GM18507 (cell line): Measurements from ENCODE around the gene DYNLRB1.
A peak's percentile ranks its signal among the peaks of the same experiment; 100 is the strongest.

Experiments
- DNase-seq: peaks from one replicate; pipeline ENCODE4 v3.0.0; 2011; ENCODE audit warnings: low read depth; ENCODE audit not compliant: insufficient read length; ENCODE audit errors: extremely low spot score
- FAIRE-seq: peaks from 2 replicates; lab custom pipeline; 2011; peaks lifted over from hg19 to GRCh38; lab: Jason Lieb, UNC

DYNLRB1 gene

GRCh38 chr20:34547844-34548613 lies 31.8 kb downstream of the DYNLRB1 start:
- FAIRE-seq: no peak
- no peak for DNase-seq

DNA sequence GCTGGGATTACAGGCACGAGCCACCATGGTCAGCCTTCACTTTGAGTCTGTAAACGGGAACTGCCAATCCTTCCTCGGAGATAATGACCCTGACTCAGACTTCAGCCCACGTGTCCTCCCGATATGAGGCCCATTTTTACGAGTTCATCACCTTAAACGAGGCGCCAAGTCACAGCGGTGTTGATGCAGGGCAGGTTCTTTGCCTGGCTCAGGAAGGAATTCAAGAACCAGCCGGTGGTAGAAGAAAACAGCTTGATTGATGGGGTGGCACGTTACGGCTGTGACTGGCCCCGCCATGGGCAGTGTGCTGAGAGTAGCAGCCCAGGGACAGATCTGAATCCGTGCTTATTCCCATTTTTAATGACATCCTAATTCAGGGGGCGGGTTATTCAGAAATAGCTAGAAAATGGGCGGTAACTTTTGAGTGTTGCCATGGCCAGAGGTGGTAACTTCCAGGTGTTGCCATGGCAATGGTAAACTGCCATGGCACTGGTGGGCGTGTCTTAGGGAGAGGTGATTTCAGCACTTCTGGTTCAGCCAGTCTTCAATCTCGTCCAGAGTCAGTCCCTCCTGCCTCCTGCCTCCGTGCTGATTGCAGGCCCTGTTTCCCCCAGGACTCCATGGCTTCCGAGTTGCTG lies 33.2 kb downstream of the DYNLRB1 start:
- DNase-seq (no peak), FAIRE-seq (no peak)

GRCh38 chr20:34549929-34550305 lies 33.7 kb downstream of the DYNLRB1 start:
- DNase-seq (no peak), FAIRE-seq (no peak)

GRCh38 chr20:34552569-34552968 lies 36.3 kb downstream of the DYNLRB1 start:
- no peak for DNase-seq
- FAIRE-seq: no peak

GRCh38 chr20:34553366-34553867 lies 37.2 kb downstream of the DYNLRB1 start:
- DNase-seq: no peak
- no peak for FAIRE-seq

GRCh38 chr20:34557936-34558319 lies 41.7 kb downstream of the DYNLRB1 start:
- FAIRE-seq (peak; percentile 29), DNase-seq (no peak)

- FAIRE-seq: peak; percentile 48
- DNase-seq: peak; percentile 81
These were observed 42.3 kb downstream of the DYNLRB1 start, which contains the start of gene MAP1LC3A for GRCh38 chr20:34558320-34559218. Gene MAP1LC3A (plus strand): TSS chr20:34558718. CDS start chr20:34558869, 151 bp downstream.

- FAIRE-seq: no peak
These were observed 43.3 kb downstream of the DYNLRB1 start for GRCh38 chr20:34559311-34560140.

DNA sequence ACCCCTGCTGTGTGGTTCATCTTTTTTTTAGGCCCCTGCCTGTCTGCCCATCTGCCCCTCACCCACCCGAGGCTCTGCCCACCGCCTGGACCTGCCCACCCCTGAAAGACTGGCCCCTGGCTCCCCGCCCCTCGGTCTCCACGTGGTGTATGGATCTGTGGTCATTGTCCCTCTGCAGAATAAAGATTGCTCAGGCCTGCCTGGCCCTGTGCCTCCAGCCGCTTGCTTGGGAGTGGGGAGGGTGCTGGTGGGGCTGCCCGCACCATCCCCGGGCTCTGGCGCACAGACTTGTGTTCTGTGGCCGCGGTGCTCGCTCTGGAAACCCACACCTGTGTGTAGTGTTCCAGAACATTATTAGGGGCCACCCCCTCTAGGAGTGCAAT lies 43.9 kb downstream of the DYNLRB1 start:
- FAIRE-seq: no peak
- DNase-seq: no peak

More at GRCh38 chr20:34559311-34560140, 43.3 kb downstream of the DYNLRB1 start:
- DNase-seq: no peak

- DNase-seq: no peak
- FAIRE-seq: no peak
These were observed 44.4 kb downstream of the DYNLRB1 start for GRCh38 chr20:34560614-34561013.

DNA sequence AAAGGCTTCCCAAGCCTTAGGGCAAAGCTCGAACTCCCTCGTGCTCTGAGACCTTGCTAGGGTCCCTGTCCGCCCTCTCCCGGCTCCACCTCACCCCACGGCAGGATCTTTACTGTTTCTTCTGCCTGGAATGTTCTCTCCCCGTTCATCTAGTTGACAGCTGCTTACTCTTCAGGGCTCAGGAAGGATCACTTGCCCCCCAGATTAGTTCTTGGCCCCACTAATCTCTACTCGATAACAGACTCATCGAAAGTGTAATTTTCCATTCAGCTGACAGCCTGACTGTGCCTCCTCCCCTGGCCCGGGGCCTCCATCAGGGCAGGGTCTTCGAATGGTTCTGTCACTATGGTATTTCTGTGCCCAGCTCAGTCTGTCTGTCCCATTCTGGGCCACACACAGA lies 45.4 kb downstream of the DYNLRB1 start:
- no peak for DNase-seq

GRCh38 chr20:34562641-34563040 lies 46.4 kb downstream of the DYNLRB1 start:
- FAIRE-seq: no peak
- no peak for DNase-seq

More for the DNA sequence above, 45.4 kb downstream of the DYNLRB1 start:
- FAIRE-seq: no peak

DNA sequence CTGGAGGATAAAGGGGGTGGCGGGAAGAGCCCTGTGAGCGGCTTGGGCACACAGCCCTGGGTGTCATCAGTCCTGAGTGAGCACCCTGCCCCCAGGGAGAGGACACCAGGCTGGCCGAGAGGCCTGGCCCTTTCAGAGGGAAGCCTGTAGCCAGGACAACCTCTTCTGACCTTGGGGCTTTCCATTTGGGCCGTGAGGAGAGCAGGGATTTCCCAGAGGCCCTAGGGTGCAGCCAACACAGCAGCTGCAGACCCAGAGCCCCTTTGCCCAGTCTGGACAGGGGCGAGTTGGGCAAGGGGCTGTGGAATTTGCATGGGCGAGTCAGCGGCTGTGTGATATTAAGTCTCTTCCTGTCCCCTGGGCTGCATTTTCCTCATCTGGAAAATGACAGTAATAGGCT lies 48.6 kb downstream of the DYNLRB1 start:
- FAIRE-seq: no peak

DNA sequence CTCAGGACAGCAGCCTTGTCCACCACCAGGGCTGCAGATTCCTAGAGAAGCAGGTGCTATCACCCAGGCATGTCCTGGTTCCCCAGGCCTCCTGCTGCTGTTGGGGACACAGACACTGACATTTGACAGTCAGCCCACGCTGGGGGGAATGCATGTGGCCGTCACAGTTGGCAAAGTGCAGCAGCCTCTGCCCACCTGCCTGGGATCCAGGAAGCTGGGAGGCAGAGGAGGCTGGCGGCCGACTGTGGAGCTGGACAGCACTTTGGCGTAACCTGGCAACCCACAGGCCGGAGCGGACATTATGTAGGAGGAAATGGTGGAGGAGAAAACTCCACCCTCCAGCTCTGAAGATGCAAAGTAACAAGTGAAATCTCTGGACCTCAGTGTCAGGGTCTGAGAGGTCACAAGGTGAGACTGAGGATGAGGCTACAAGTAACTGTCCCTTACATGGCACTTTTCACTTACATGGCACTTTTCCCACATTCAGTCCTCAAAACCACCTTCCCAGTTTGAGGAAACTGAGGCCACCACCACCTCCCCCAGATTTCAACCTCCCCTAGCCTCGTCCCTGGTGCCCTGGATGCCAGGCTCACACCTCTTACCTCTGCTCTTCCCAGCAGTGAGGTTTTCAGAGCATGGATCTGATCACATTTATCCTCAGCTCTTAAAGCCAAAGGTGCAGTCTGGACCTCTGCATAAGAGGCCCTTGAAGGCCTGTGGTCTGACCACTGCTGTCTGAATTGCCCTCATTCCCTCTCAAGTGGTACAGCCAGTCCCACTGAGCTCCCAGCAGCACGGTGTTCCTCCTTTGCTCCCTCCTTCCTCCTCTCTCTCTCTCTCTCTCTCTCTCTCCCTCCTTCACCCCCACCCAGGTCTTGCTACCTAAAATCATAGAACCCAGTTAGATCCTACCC lies 51.0 kb downstream of the DYNLRB1 start:
- no peak for FAIRE-seq
- DNase-seq: no peak

More for the DNA sequence above, 48.6 kb downstream of the DYNLRB1 start:
- no peak for DNase-seq

GRCh38 chr20:34567892-34568865 lies 52.0 kb downstream of the DYNLRB1 start:
- no peak for DNase-seq
- no peak for FAIRE-seq

GRCh38 chr20:34569598-34569997 lies 53.4 kb downstream of the DYNLRB1 start:
- DNase-seq: no peak
- FAIRE-seq: no peak

DNA sequence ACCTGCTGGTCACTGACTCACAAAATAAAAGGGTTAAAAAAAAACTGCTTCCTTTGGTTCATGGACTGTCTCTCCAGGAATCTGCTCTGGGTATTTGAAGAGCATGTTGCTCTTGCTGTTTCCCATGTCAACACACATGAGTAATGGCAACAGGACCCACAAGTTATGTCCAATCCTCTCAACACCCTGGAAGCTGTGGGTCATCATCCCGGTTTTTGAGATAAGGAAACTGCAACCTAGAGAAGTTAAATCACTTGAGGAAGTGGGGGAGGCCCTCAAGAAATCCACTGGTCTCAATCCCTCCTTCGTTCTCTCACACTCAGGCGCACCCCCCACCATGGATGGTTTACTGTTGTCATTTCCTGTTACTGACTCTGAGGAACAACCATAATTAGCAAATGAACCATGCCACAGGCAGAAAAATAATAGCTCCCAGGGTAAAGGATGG lies 54.7 kb downstream of the DYNLRB1 start:
- FAIRE-seq (no peak), DNase-seq (no peak)
